Stimulated activated CD8-positive, alpha-beta memory T cell treated with anti-CD3 and anti-CD28 coated beads, Interleukin-4, amount 100 ng/mL, for 24 hours (primary cell): ENCODE results near the gene RILP.
"Not testable (repeated sequence)": the region's sequence is repeated elsewhere in the genome, so short reads cannot be mapped to it uniquely, and the experiment has no call there.

Experiments used
- DNase-seq: peaks from one replicate; pipeline ENCODE4 v3.0.0-alpha.2; 2020; ENCODE audit warnings: low read depth

Gene RILP

GRCh38 chr17:1649844-1650501 is at the start of gene RILP:
Gene RILP (minus strand): TSS chr17:1649866. CDS start chr17:1649804, 62 bp downstream.
- DNase-seq = no peak

- DNase-seq = no peak
These were observed 48.0 kb upstream of the RILP start for GRCh38 chr17:1697681-1698080.

- DNase-seq = no peak
These were observed 45.7 kb upstream of the RILP start for GRCh38 chr17:1695365-1695764.

- no peak for DNase-seq
These were observed 43.7 kb upstream of the RILP start for GRCh38 chr17:1693339-1693738.

- no peak for DNase-seq
These were observed 41.0 kb upstream of the RILP start for GRCh38 chr17:1690544-1691221.

- not testable (repeated sequence) for DNase-seq
These were observed 38.7 kb upstream of the RILP start for GRCh38 chr17:1688405-1688804.

- no peak for DNase-seq
These were observed 36.4 kb upstream of the RILP start for GRCh38 chr17:1686086-1686485.

- peak; percentile 96 for DNase-seq
These were observed 34.9 kb upstream of the RILP start, which contains the start of gene PRPF8 for GRCh38 chr17:1684378-1685189. Gene PRPF8 (minus strand): TSS chr17:1684867. CDS start chr17:1684571, 296 bp downstream.

GRCh38 chr17:1683459-1683858 is 33.8 kb upstream of the RILP start:
- DNase-seq = no peak

- DNase-seq = no peak
These were observed 26.7 kb upstream of the RILP start for GRCh38 chr17:1676401-1676800.

- no peak for DNase-seq
These were observed 23.5 kb upstream of the RILP start for GRCh38 chr17:1673041-1673785.

- not testable (repeated sequence) for DNase-seq
These were observed 14.3 kb upstream of the RILP start for GRCh38 chr17:1663934-1664333.

- no peak for DNase-seq
These were observed 11.4 kb upstream of the RILP start for GRCh38 chr17:1661045-1661444.

- DNase-seq = no peak
These were observed 8.4 kb upstream of the RILP start for GRCh38 chr17:1658100-1658499.

- DNase-seq = no peak
These were observed 4.1 kb upstream of the RILP start for GRCh38 chr17:1653735-1654134.

- not testable (repeated sequence) for DNase-seq
These were observed 3.1 kb upstream of the RILP start for GRCh38 chr17:1652794-1653193.

GRCh38 chr17:1651559-1651844 is 1.8 kb upstream of the RILP start:
- no peak for DNase-seq

- no peak for DNase-seq
These were observed 1.3 kb upstream of the RILP start for GRCh38 chr17:1650731-1651558.

GRCh38 chr17:1648963-1649843 is 463 bp downstream of the RILP start:
- DNase-seq = peak; percentile 87

- no peak for DNase-seq
These were observed 1.3 kb downstream of the RILP start for GRCh38 chr17:1648173-1648962.
